Endothelial cell of umbilical vein (primary cell): ENCODE results near the gene MALRD1. TPM values are rescaled to one million over a fixed set of nuclear protein-coding genes. Genes with fewer than 3 reads are reported as not detected.

Source experiments
- BruUV-seq: library from RNA; stranded (reverse); fragments of 400-500 nt; replicated peaks from 2 replicates; lab custom pipeline; 2021; lab: Mats Ljungman, UMichigan
- CTCF ChIA-PET: fragments of 300-600, 350-600 bp; sonication (Branson Sonifier 250); formaldehyde crosslinking; loops from one replicate; lab custom pipeline; 2021; ENCODE audit warnings: antibody characterized with exemption, inconsistent platforms; lab: Charles Lee
- POLR2A ChIA-PET: fragments of 300-600, 350-600 bp; sonication (Branson Sonifier 250); formaldehyde crosslinking; loops from one replicate; lab custom pipeline; 2021; ENCODE audit warnings: antibody characterized with exemption, inconsistent platforms; lab: Charles Lee
- DNase-seq: peaks from one replicate; pipeline ENCODE4 v3.0.0-alpha.2; 2011; ENCODE audit warnings: low read depth, low spot score
- FAIRE-seq: peaks from 2 replicates; lab custom pipeline; 2011; peaks lifted over from hg19 to GRCh38; lab: Jason Lieb, UNC
- H2AFZ ChIP-seq: 2 replicates; pipeline ENCODE4 v1.6.0; 2012; ENCODE audit warnings: low read depth, low read length, control low read depth, inconsistent platforms
- H3K27ac ChIP-seq: 2 replicates; pipeline ENCODE4 v1.5.1; 2011; ENCODE audit warnings: low read depth, mild to moderate bottlenecking, control low read depth, low read length, moderate library complexity; ENCODE audit not compliant: insufficient read depth
- H3K27me3 ChIP-seq, 2 experiments: 2 replicates each; pipeline versions ENCODE4 v1.6.0 to v1.6.1; 2011; ENCODE audit warnings: low read length in 2 of 2, mixed read lengths in 1 of 2; ENCODE audit not compliant: control insufficient read depth in 2 of 2, insufficient read depth in 2 of 2
- H3K36me3 ChIP-seq, 2 experiments: 2 replicates in 1 of 2; 3 replicates in 1 of 2; pipeline ENCODE4 v1.5.1; 2011; ENCODE audit warnings: low read length in 2 of 2, mild to moderate bottlenecking in 1 of 2, moderate library complexity in 1 of 2; ENCODE audit not compliant: control insufficient read depth in 2 of 2, insufficient read depth in 2 of 2; ENCODE audit errors: extremely low read depth in 1 of 2
- H3K4me1 ChIP-seq: 3 replicates; pipeline ENCODE4 v1.5.1; 2011; ENCODE audit warnings: mild to moderate bottlenecking, low read length; ENCODE audit not compliant: control insufficient read depth, insufficient read depth; ENCODE audit errors: extremely low read depth
- H3K4me2 ChIP-seq: 2 replicates; pipeline ENCODE4 v1.6.1; 2011; ENCODE audit warnings: low read length, control low read depth, mixed read lengths; ENCODE audit not compliant: insufficient read depth
- H3K4me3 ChIP-seq, 3 experiments: fragments of 200-600 bp in 1 of 3; sonication (generic), shearing (Covaris generic) in 1 of 3; replicated peaks in 1 of 3; 2 replicates each; pipeline ENCODE4 v1.5.1; 2011 to 2016; ENCODE audit warnings: control low read depth in 3 of 3, low read length in 3 of 3, mild to moderate bottlenecking in 2 of 3, inconsistent platforms in 1 of 3, low read depth in 1 of 3, moderate library complexity in 1 of 3; ENCODE audit not compliant: insufficient read depth in 1 of 3
- H3K79me2 ChIP-seq: 2 replicates; pipeline ENCODE4 v1.6.0; 2012; ENCODE audit warnings: low read length, inconsistent platforms; ENCODE audit not compliant: control insufficient read depth, insufficient read depth
- H3K9ac ChIP-seq: replicated peaks from 2 replicates; pipeline ENCODE3; 2011; ENCODE audit warnings: low read length, control low read depth; ENCODE audit not compliant: insufficient read depth; ENCODE audit errors: extremely low read depth
- H3K9me1 ChIP-seq: replicated peaks from 3 replicates; pipeline ENCODE4 v1.6.0; 2011; ENCODE audit warnings: mild to moderate bottlenecking, low read length; ENCODE audit not compliant: control insufficient read depth, insufficient read depth; ENCODE audit errors: extremely low read depth
- H3K9me3 ChIP-seq: replicated peaks from 2 replicates; pipeline ENCODE4 v1.5.1; 2012; ENCODE audit warnings: low read length, inconsistent platforms; ENCODE audit not compliant: control insufficient read depth, insufficient read depth
- H4K20me1 ChIP-seq: replicated peaks from 2 replicates; pipeline ENCODE3; 2011; ENCODE audit warnings: mild to moderate bottlenecking, low read length; ENCODE audit not compliant: control insufficient read depth, insufficient read depth; ENCODE audit errors: extremely low read depth
- CTCF ChIP-seq, 2 donors: IDR thresholded peaks; 1 replicate in 1 of 2; 2 replicates in 1 of 2; pipeline ENCODE4 v1.5.1; 2011; ENCODE audit warnings: low read length in 2 of 2, mild to moderate bottlenecking in 2 of 2, moderate library complexity in 2 of 2, control low read depth in 1 of 2, inconsistent platforms in 1 of 2, low read depth in 1 of 2; ENCODE audit not compliant: insufficient read depth in 1 of 2; ENCODE audit errors: extremely low read depth in 1 of 2
- EZH2 ChIP-seq: IDR thresholded peaks from 2 replicates; pipeline ENCODE4 v1.6.1; 2012; ENCODE audit warnings: borderline replicate concordance, low read depth, mild to moderate bottlenecking, moderate library complexity, low read length, inconsistent platforms; ENCODE audit not compliant: severe bottlenecking
- FOS ChIP-seq: IDR thresholded peaks from 2 replicates; pipeline ENCODE4 v1.6.1; 2011; ENCODE audit warnings: mild to moderate bottlenecking, low read length, moderate library complexity, borderline replicate concordance; ENCODE audit not compliant: insufficient read depth
- GATA2 ChIP-seq: IDR thresholded peaks from 2 replicates; pipeline ENCODE4 v1.7.0; 2011; ENCODE audit warnings: low read depth, mild to moderate bottlenecking, moderate library complexity, mixed read lengths, low read length; ENCODE audit not compliant: insufficient read length, insufficient read depth
- JUN ChIP-seq: IDR thresholded peaks from 2 replicates; pipeline ENCODE4 v1.6.1; 2011; ENCODE audit warnings: borderline replicate concordance, low read depth; ENCODE audit not compliant: insufficient read length, insufficient read depth
- MYC ChIP-seq: IDR thresholded peaks from one replicate; pipeline ENCODE4 v1.6.1; 2011; ENCODE audit warnings: mild to moderate bottlenecking, low read depth, low read length
- POLR2A ChIP-seq: IDR thresholded peaks from 2 replicates; pipeline ENCODE4 v1.6.1; 2012; ENCODE audit warnings: low read depth, mild to moderate bottlenecking, control low read depth, low read length
- POLR2AphosphoS5 ChIP-seq: IDR thresholded peaks from 2 replicates; pipeline ENCODE4 v1.6.1; 2012; ENCODE audit warnings: low read depth, mild to moderate bottlenecking, control low read depth, low read length, moderate library complexity; ENCODE audit not compliant: insufficient read depth
- dilution Hi-C: fragments of 300-500 bp; cut with MboI; formaldehyde crosslinking; loops from one replicate; pipeline ENCODE4 v1.15.0; 2019; ENCODE audit warnings: low sequenced_read_pairs; ENCODE audit not compliant: extremely low pct_ligation_motif_present
- intact Hi-C: fragments of 100-400 bp; cut with micrococcal nuclease; formaldehyde crosslinking; loops from one replicate; pipeline ENCODE4 v1.10.0; 2022
- polyA plus RNA-seq, 4 experiments: library from polyadenylated mRNA; depleted of rRNA in 3 of 4; stranded (reverse) in 3 of 4; unstranded in 1 of 4; fragments of >200 nt; gene quantifications; 2 replicates each; pipeline versions ENCODE4 v1.2.1 to v1.2.3, GENCODE V29; 2011 to 2012; ENCODE audit warnings: missing spikeins in 1 of 4
- total RNA-seq: library from RNA; stranded (reverse); gene quantifications from 2 replicates; pipeline ENCODE4 v1.2.3, GENCODE V29; 2021
- TF ChIP-seq, protein P1 (sequence below): IDR thresholded peaks from 2 replicates; pipeline ENCODE4 v1.6.1; 2011; ENCODE audit not compliant: insufficient read depth, insufficient read length

Gene MALRD1
- total and polyA plus RNA-seq, 2 donors (not counting 3 experiments of a cell fraction or from before 2014, with no cell fraction given) = not detected

- intact Hi-C loops = no loop called here
- POLR2A ChIA-PET = no interaction called here
- CTCF ChIA-PET = no interaction called here
- Histone ChIP-seq H3K9me1 (no peaks in the 10 kb centered on the region), H3K79me2 (no peaks in the 10 kb centered on the region), H3K9ac (no peak overlapping the region), H3K9me3 (no peaks in the 10 kb centered on the region), H3K4me2 (no peak overlapping the region), H2AFZ (no peak overlapping the region), H3K4me3 (no peak overlapping the region), H3K36me3 (no peaks in the 10 kb centered on the region), H3K27me3 (no peaks in the 10 kb centered on the region), H3K27ac (no peak overlapping the region), H3K4me1 (no peaks in the 10 kb centered on the region), H4K20me1 (no peaks in the 10 kb centered on the region)
- no peak for FAIRE-seq
- dilution Hi-C loops = no loop called here
- no TSS peak for BruUV-seq
- no peak for DNase-seq
- TF ChIP-seq EZH2 (no peak), MYC (no peak), JUN (no peak), FOS (no peak), POLR2AphosphoS5 (no peak), POLR2A (no peak), GATA2 (no peak), CTCF (IDR thresholded peaks at IDR 0.05; ENCODE audit: extremely low read depth in 1 of 2, insufficient read depth in 1 of 2, low read depth in 1 of 2, low read length in 2 of 2) (no peak)
- TF ChIP-seq, protein P1, sequence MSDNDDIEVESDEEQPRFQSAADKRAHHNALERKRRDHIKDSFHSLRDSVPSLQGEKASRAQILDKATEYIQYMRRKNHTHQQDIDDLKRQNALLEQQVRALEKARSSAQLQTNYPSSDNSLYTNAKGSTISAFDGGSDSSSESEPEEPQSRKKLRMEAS = no peak
Observed at GRCh38 chr10:19683960-19684359, 635.4 kb downstream of the MALRD1 start.
